Measurements from ENCODE around the gene HAPLN1. TPM values are rescaled to one million over a fixed set of nuclear protein-coding genes. Genes with fewer than 3 reads are reported as not detected.

HAPLN1 gene
- polyA plus RNA-seq, 1 of the 3 experiments (the other 2 are of a cell fraction): 0.30 TPM

DNA sequence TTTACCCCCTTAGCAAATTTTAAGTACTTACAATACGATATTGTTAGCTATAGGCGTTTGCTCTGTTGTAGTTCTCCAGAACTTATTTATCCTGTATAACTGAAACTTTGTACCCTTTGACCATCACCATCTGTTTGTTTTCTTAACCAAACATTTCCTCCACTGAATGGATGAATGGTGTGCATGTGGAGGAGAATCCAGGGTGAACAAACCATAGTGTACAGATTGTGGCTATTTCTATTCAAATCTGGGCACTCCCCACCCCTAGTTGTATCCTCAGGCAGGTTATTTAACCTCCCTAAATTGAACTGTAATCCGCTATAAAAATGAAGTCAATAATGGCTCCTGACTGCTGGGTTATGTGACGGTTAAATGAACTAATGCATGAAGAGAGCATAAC, 21.4 kb upstream of the HAPLN1 start (continued):
- TF ChIP-seq FOSL2 (IDR thresholded peaks at IDR 0.05; ENCODE audit: borderline replicate concordance, low read depth): no peak

DNA sequence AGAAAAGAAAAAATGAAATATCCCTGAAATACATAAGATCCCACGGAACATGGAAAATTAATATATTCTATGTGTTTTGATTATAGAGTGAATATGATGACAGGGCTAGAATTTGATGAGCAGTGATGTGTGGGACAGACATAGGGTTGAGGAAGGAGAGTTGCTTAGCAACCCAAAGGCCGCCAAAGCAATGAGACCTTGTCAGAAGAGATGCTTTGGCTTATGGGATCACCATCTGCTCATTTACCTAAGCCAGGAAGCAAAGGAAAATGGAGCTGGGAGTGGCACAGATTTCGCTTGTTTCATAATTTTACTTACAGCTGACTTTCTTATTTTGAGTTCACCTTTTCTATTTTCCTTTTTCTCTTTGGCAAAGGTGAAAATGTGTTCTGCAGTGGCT, 20.9 kb upstream of the HAPLN1 start:
- CTCF ChIA-PET: interaction anchor here (1.3 kb wide), 1 partner anchor 19 kb away, joined by 4 read pairs; no protein-coding TSS in a partner anchor
- H3K79me2 ChIP-seq (ENCODE audit: insufficient read depth): no peaks in the 10 kb centered on the region
- H3K27ac ChIP-seq (ENCODE audit: low read depth in 2 of 2, low read length in 1 of 2): no peak overlapping the region
- no peak for TF ChIP-seq JUND (IDR thresholded peaks at IDR 0.05)
- H2AFZ ChIP-seq (ENCODE audit: low read depth): no peak overlapping the region
- no peaks in the 10 kb centered on the region for H4K20me1 ChIP-seq (ENCODE audit: insufficient read depth)
- no peak for DNase-seq
- H3K9me3 ChIP-seq: no peaks in the 10 kb centered on the region
- peaks cover 10% of the 10 kb centered on the region for H3F3A ChIP-seq (replicated peaks; ENCODE audit: insufficient read depth)
- WGBS (ENCODE audit: low lambda C conversion rate): 67% methylated on average over 3 of the region's 3 CpGs
- H3K9ac ChIP-seq: no peak overlapping the region
- no peaks in the 10 kb centered on the region for H3K9me2 ChIP-seq
- no peak overlapping the region for H3K4me3 ChIP-seq (ENCODE audit: low read depth in 2 of 2, low read length in 1 of 2)
- H3K4me2 ChIP-seq: no peak overlapping the region
- POLR2A ChIA-PET: no interaction called here
- no peaks in the 10 kb centered on the region for H3K27me3 ChIP-seq (ENCODE audit: insufficient read depth)
- no peaks in the 10 kb centered on the region for H3K36me3 ChIP-seq (replicated peaks in 1 of 2; ENCODE audit: control insufficient read depth in 1 of 2, insufficient read depth in 2 of 2, low read length in 1 of 2)
- no peaks in the 10 kb centered on the region; a peak in 2 of 4 replicates for H3K4me1 ChIP-seq (ENCODE audit: control insufficient read depth in 1 of 2, insufficient read depth in 2 of 2, low read depth in 1 of 2, low read length in 1 of 2)

DNA sequence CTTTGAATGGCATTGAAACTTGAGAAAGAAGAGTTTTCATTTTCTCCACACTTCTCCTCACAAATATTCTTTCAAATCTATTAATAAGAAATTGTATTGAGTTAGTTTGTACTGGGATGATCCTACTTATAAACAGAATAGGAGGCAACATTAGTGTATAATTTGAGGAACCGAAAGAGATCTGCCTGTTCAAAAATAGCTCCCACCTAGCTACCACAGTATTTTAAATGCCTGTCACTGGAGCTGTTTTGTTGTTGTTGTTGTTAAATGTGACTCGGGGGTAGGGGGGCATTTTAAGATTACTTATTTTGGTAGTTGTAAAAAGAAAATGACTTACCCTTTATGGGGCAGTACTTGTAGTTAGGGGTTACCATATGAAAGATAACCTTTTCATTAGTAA, 20.1 kb upstream of the HAPLN1 start:
- Histone ChIP-seq H4K20me1 (ENCODE audit: insufficient read depth) (no peaks in the 10 kb centered on the region), H3F3A (replicated peaks; ENCODE audit: insufficient read depth) (peaks cover 10% of the 10 kb centered on the region), H2AFZ (ENCODE audit: low read depth) (no peak overlapping the region), H3K4me2 (no peak overlapping the region), H3K9me2 (no peaks in the 10 kb centered on the region), H3K36me3 (replicated peaks in 1 of 2; ENCODE audit: control insufficient read depth in 1 of 2, insufficient read depth in 2 of 2, low read length in 1 of 2) (no peaks in the 10 kb centered on the region), H3K9ac (no peak overlapping the region), H3K27ac (ENCODE audit: low read depth in 2 of 2, low read length in 1 of 2) (no peak overlapping the region), H3K4me3 (ENCODE audit: low read depth in 2 of 2, low read length in 1 of 2) (no peak overlapping the region), H3K27me3 (ENCODE audit: insufficient read depth) (no peaks in the 10 kb centered on the region), H3K9me3 (no peaks in the 10 kb centered on the region), H3K4me1 (ENCODE audit: control insufficient read depth in 1 of 2, insufficient read depth in 2 of 2, low read depth in 1 of 2, low read length in 1 of 2) (no peaks in the 10 kb centered on the region; a peak in 2 of 4 replicates), H3K79me2 (ENCODE audit: insufficient read depth) (no peaks in the 10 kb centered on the region)
- no peak for DNase-seq
- ChIA-PET CTCF (interaction anchor here (1.3 kb wide), 1 partner anchor 18 kb away, joined by 4 read pairs; no protein-coding TSS in a partner anchor), POLR2A (no interaction called here)
- 83% methylated on average over 2 of the region's 2 CpGs for WGBS (ENCODE audit: low lambda C conversion rate)
- TF ChIP-seq GABPA (IDR thresholded peaks at IDR 0.05; ENCODE audit: low read depth) (no peak), RFX5 (IDR thresholded peaks at IDR 0.05; ENCODE audit: low read length) (no peak), JUND (IDR thresholded peaks at IDR 0.05) (no peak), MEF2A (IDR thresholded peaks at IDR 0.05; ENCODE audit: borderline replicate concordance, low read depth) (no peak), GATA2 (CRISPR knock-in tag; IDR thresholded peaks at IDR 0.05) (no peak), YY1 (IDR thresholded peaks at IDR 0.05; ENCODE audit: low read depth) (no peak), RAD21 (IDR thresholded peaks at IDR 0.05; ENCODE audit: low read length) (no peak), MXI1 (IDR thresholded peaks at IDR 0.05; ENCODE audit: low read depth, low read length) (no peak), FOXJ3 (CRISPR knock-in tag; IDR thresholded peaks at IDR 0.05) (no peak), ELF1 (IDR thresholded peaks at IDR 0.05) (no peak), RXRA (IDR thresholded peaks at IDR 0.05; ENCODE audit: borderline replicate concordance, low read depth) (no peak)
- TF ChIP-seq, protein P1, sequence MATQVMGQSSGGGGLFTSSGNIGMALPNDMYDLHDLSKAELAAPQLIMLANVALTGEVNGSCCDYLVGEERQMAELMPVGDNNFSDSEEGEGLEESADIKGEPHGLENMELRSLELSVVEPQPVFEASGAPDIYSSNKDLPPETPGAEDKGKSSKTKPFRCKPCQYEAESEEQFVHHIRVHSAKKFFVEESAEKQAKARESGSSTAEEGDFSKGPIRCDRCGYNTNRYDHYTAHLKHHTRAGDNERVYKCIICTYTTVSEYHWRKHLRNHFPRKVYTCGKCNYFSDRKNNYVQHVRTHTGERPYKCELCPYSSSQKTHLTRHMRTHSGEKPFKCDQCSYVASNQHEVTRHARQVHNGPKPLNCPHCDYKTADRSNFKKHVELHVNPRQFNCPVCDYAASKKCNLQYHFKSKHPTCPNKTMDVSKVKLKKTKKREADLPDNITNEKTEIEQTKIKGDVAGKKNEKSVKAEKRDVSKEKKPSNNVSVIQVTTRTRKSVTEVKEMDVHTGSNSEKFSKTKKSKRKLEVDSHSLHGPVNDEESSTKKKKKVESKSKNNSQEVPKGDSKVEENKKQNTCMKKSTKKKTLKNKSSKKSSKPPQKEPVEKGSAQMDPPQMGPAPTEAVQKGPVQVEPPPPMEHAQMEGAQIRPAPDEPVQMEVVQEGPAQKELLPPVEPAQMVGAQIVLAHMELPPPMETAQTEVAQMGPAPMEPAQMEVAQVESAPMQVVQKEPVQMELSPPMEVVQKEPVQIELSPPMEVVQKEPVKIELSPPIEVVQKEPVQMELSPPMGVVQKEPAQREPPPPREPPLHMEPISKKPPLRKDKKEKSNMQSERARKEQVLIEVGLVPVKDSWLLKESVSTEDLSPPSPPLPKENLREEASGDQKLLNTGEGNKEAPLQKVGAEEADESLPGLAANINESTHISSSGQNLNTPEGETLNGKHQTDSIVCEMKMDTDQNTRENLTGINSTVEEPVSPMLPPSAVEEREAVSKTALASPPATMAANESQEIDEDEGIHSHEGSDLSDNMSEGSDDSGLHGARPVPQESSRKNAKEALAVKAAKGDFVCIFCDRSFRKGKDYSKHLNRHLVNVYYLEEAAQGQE (IDR thresholded peaks at IDR 0.05; ENCODE audit: low read depth, low read length): no peak
- TF ChIP-seq, protein P2, sequence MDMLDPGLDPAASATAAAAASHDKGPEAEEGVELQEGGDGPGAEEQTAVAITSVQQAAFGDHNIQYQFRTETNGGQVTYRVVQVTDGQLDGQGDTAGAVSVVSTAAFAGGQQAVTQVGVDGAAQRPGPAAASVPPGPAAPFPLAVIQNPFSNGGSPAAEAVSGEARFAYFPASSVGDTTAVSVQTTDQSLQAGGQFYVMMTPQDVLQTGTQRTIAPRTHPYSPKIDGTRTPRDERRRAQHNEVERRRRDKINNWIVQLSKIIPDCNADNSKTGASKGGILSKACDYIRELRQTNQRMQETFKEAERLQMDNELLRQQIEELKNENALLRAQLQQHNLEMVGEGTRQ (IDR thresholded peaks at IDR 0.05; ENCODE audit: borderline replicate concordance, low read depth, low read length): no peak
- TF ChIP-seq, protein P3, sequence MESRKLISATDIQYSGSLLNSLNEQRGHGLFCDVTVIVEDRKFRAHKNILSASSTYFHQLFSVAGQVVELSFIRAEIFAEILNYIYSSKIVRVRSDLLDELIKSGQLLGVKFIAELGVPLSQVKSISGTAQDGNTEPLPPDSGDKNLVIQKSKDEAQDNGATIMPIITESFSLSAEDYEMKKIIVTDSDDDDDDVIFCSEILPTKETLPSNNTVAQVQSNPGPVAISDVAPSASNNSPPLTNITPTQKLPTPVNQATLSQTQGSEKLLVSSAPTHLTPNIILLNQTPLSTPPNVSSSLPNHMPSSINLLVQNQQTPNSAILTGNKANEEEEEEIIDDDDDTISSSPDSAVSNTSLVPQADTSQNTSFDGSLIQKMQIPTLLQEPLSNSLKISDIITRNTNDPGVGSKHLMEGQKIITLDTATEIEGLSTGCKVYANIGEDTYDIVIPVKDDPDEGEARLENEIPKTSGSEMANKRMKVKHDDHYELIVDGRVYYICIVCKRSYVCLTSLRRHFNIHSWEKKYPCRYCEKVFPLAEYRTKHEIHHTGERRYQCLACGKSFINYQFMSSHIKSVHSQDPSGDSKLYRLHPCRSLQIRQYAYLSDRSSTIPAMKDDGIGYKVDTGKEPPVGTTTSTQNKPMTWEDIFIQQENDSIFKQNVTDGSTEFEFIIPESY (IDR thresholded peaks at IDR 0.05; ENCODE audit: borderline replicate concordance, low read depth): no peak
- TF ChIP-seq, protein P4, sequence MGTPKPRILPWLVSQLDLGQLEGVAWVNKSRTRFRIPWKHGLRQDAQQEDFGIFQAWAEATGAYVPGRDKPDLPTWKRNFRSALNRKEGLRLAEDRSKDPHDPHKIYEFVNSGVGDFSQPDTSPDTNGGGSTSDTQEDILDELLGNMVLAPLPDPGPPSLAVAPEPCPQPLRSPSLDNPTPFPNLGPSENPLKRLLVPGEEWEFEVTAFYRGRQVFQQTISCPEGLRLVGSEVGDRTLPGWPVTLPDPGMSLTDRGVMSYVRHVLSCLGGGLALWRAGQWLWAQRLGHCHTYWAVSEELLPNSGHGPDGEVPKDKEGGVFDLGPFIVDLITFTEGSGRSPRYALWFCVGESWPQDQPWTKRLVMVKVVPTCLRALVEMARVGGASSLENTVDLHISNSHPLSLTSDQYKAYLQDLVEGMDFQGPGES (IDR thresholded peaks at IDR 0.05; ENCODE audit: low read depth, low read length): no peak
- TF ChIP-seq, protein P5, sequence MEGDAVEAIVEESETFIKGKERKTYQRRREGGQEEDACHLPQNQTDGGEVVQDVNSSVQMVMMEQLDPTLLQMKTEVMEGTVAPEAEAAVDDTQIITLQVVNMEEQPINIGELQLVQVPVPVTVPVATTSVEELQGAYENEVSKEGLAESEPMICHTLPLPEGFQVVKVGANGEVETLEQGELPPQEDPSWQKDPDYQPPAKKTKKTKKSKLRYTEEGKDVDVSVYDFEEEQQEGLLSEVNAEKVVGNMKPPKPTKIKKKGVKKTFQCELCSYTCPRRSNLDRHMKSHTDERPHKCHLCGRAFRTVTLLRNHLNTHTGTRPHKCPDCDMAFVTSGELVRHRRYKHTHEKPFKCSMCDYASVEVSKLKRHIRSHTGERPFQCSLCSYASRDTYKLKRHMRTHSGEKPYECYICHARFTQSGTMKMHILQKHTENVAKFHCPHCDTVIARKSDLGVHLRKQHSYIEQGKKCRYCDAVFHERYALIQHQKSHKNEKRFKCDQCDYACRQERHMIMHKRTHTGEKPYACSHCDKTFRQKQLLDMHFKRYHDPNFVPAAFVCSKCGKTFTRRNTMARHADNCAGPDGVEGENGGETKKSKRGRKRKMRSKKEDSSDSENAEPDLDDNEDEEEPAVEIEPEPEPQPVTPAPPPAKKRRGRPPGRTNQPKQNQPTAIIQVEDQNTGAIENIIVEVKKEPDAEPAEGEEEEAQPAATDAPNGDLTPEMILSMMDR (IDR thresholded peaks at IDR 0.05): no peak

Data from SK-N-SH (cell line).